SK-N-SH treated with all-trans-retinoic acid at 6 μM for 48 hours (cell line): ENCODE data around the gene PRKG1.

Experiments used
- ATAC-seq: fragments of 200-7000 bp; cut with Tn5 transposase; 3 replicates; pipeline ENCODE4 v1.9.1; 2020; ENCODE audit warnings: mild to moderate bottlenecking, moderate library complexity
- ARNTL ChIP-seq: fragments of 450-650 bp; formaldehyde crosslinking; IDR thresholded peaks from 2 replicates; pipeline ENCODE4 v1.5.0; 2020; ENCODE audit warnings: low read depth, mild to moderate bottlenecking, moderate library complexity, borderline replicate concordance
- CSDC2 ChIP-seq: fragments of 250-450 bp; sonication (Bioruptor Pico); IDR thresholded peaks from 2 replicates; pipeline ENCODE4 v1.5.0; 2020; ENCODE audit warnings: mild to moderate bottlenecking, moderate library complexity
- ESRRG ChIP-seq: fragments of 250-450 bp; sonication (Bioruptor Pico); IDR thresholded peaks from 2 replicates; pipeline ENCODE4 v1.6.1; 2021; ENCODE audit warnings: mild to moderate bottlenecking
- GLIS3 ChIP-seq: fragments of 250-450 bp; sonication (Bioruptor Pico); IDR thresholded peaks from 2 replicates; pipeline ENCODE4 v1.5.0; 2020; ENCODE audit warnings: mild to moderate bottlenecking, moderate library complexity
- ISL1 ChIP-seq: fragments of 250-450 bp; sonication (Bioruptor Pico); IDR thresholded peaks from 2 replicates; pipeline ENCODE4 v2.1.2; 2022; ENCODE audit warnings: mild to moderate bottlenecking, moderate library complexity
- OSR1 ChIP-seq: fragments of 250-450 bp; sonication (Bioruptor Pico); IDR thresholded peaks from 2 replicates; pipeline ENCODE4 v1.8.0; 2022; ENCODE audit warnings: moderate library complexity, mild to moderate bottlenecking, inconsistent platforms
- PPARA ChIP-seq: fragments of 250-450 bp; sonication (Bioruptor Pico); IDR thresholded peaks from 2 replicates; pipeline ENCODE4 v1.5.0; 2020; ENCODE audit warnings: mild to moderate bottlenecking, borderline replicate concordance
- RARB ChIP-seq: fragments of 250-450 bp; sonication (Bioruptor Pico); IDR thresholded peaks from 2 replicates; pipeline ENCODE4 v1.8.0; 2021; ENCODE audit warnings: mild to moderate bottlenecking, moderate library complexity
- TCF4 ChIP-seq: fragments of 250-450 bp; sonication (Bioruptor Pico); IDR thresholded peaks from 2 replicates; pipeline ENCODE4 v1.8.0; 2021; ENCODE audit warnings: mild to moderate bottlenecking, moderate library complexity, borderline replicate concordance
- TOX ChIP-seq: fragments of 250-450 bp; sonication (Bioruptor Pico); IDR thresholded peaks from 2 replicates; pipeline ENCODE4 v1.8.0; 2021; ENCODE audit warnings: mild to moderate bottlenecking, moderate library complexity, borderline replicate concordance
- TSHZ2 ChIP-seq: fragments of 250-450 bp; sonication (Bioruptor Pico); IDR thresholded peaks from 2 replicates; pipeline ENCODE4 v1.5.0; 2020; ENCODE audit warnings: mild to moderate bottlenecking, moderate library complexity
- ZNF565 ChIP-seq: fragments of 450-650 bp; formaldehyde crosslinking; conservative IDR thresholded peaks from 2 replicates; pipeline ENCODE4 v1.5.0; 2020; ENCODE audit warnings: low read depth, mild to moderate bottlenecking, moderate library complexity
- ZNF70 ChIP-seq: fragments of 450-650 bp; formaldehyde crosslinking; IDR thresholded peaks from 2 replicates; pipeline ENCODE4 v1.5.0; 2020; ENCODE audit warnings: mild to moderate bottlenecking, moderate library complexity
- ZNF8 ChIP-seq: fragments of 450-650 bp; formaldehyde crosslinking; IDR thresholded peaks from 2 replicates; pipeline ENCODE4 v1.5.0; 2020; ENCODE audit warnings: mild to moderate bottlenecking, moderate library complexity
- TF ChIP-seq, protein P1 (sequence below): fragments of 250-450 bp; sonication (Bioruptor Pico); IDR thresholded peaks from 2 replicates; pipeline ENCODE4 v1.8.0; 2021; ENCODE audit warnings: low read depth, mild to moderate bottlenecking, moderate library complexity, borderline replicate concordance
- TF ChIP-seq, protein P2 (sequence below): fragments of 250-450 bp; sonication (Bioruptor Pico); IDR thresholded peaks from 2 replicates; pipeline ENCODE4 v1.5.1; 2021; ENCODE audit warnings: mild to moderate bottlenecking, moderate library complexity

Gene PRKG1

GRCh38 chr10:51321300-51321699 lies 247.0 kb downstream of the PRKG1 start (continued):
- TF ChIP-seq, protein P1, sequence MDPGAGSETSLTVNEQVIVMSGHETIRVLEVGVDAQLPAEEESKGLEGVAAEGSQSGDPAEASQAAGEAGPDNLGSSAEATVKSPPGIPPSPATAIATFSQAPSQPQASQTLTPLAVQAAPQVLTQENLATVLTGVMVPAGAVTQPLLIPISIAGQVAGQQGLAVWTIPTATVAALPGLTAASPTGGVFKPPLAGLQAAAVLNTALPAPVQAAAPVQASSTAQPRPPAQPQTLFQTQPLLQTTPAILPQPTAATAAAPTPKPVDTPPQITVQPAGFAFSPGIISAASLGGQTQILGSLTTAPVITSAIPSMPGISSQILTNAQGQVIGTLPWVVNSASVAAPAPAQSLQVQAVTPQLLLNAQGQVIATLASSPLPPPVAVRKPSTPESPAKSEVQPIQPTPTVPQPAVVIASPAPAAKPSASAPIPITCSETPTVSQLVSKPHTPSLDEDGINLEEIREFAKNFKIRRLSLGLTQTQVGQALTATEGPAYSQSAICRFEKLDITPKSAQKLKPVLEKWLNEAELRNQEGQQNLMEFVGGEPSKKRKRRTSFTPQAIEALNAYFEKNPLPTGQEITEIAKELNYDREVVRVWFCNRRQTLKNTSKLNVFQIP (CRISPR knock-in tag) = no peak

DNA sequence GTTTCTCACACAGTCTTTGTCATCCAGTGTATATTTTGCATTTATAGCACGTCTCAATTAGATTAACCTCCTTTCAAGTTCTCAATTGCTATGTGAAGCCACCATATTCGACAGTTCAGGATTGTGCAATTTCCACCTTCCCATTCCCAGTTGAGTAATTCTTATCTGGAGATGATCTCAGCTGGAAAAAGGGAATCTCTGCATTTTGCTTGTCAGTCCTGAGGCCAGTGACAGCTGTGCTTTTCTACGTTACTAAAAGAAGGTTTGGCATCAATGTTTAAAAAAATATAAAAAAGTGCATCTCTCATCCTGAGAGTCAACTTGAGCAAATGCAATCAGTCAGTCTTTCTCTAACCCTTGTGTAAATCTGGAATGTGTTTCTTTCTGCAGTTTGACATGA lies 247.7 kb downstream of the PRKG1 start:
- peak; percentile 42; the same call in 2 of the 3 replicates for ATAC-seq
- TF ChIP-seq ISL1 (CRISPR knock-in tag) (peak; percentile 70), TSHZ2 (no peak; the same call in 1 of the 2 replicates), PPARA (CRISPR knock-in tag) (no peak), GLIS3 (0 out of 2 replicates have a peak, but pooled peaks have one; percentile 15)
- TF ChIP-seq, all 23 proteins: peak for 2

DNA sequence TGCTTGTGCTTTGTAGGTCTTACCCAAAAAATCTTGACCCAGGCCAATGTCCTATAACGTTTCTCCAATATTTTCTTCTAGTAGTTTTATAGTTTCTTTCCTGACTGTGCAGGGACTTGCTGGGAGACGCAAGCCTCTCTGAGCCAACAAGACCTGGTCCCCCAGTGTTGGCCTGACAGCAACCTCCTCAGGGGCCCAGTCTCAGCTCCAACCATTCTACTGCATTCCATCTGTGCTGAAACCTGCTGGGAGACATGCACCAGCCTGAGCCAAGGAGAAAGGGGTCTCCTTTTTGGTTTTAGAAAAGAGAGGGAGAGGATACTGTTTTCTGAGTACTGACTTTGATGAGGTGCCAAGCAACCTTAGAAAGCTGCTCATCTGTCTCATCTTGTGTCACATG lies 251.4 kb downstream of the PRKG1 start:
- ATAC-seq = no peak
- TF ChIP-seq ZNF565 (no peak), ZNF70 (CRISPR knock-in tag) (no peak), OSR1 (CRISPR knock-in tag) (no peak), ARNTL (CRISPR knock-in tag) (no peak), ZNF8 (no peak)
- TF ChIP-seq, protein P1 (CRISPR knock-in tag) = no peak

GRCh38 chr10:51326174-51326573 lies 251.9 kb downstream of the PRKG1 start:
- TF ChIP-seq ZNF8 (no peak), GLIS3 (no peak), ISL1 (CRISPR knock-in tag) (peak; percentile 86), ESRRG (CRISPR knock-in tag) (no peak), TOX (CRISPR knock-in tag) (no peak), TSHZ2 (peak; percentile 63; the same call in 1 of the 2 replicates), TCF4 (CRISPR knock-in tag) (peak; percentile 75)
- TF ChIP-seq, protein P2, sequence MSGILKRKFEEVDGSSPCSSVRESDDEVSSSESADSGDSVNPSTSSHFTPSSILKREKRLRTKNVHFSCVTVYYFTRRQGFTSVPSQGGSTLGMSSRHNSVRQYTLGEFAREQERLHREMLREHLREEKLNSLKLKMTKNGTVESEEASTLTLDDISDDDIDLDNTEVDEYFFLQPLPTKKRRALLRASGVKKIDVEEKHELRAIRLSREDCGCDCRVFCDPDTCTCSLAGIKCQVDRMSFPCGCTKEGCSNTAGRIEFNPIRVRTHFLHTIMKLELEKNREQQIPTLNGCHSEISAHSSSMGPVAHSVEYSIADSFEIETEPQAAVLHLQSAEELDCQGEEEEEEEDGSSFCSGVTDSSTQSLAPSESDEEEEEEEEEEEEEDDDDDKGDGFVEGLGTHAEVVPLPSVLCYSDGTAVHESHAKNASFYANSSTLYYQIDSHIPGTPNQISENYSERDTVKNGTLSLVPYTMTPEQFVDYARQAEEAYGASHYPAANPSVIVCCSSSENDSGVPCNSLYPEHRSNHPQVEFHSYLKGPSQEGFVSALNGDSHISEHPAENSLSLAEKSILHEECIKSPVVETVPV (CRISPR knock-in tag) = no peak
- no peak for ATAC-seq

DNA sequence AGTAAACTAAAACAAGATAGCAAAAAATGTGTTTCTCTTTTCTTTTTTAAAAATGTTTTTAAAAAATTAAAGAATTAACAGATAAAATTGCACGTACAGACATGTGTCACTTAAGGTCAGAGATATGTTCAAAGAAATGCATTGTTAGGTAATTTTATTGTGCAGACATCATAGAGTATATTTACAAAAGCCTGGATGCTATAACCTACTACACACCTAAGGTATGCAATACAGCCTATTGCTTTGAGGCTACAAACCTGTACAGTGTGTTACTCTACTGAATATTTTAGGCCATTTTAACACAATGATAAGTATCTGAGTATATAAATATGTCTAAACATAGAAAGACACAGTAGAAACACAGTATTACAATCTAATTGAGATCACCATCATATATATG lies 253.1 kb downstream of the PRKG1 start:
- TF ChIP-seq RARB (CRISPR knock-in tag) = no peak
- TF ChIP-seq CSDC2 = no peak
- no peak for TF ChIP-seq ESRRG (CRISPR knock-in tag)
- ATAC-seq = no peak
